HepG2 (cell line): ENCODE measurements around the gene JPH2. TPM values are rescaled to one million over a fixed set of nuclear protein-coding genes. Genes with fewer than 3 reads are reported as not detected.
A peak's percentile ranks its signal among the peaks of the same experiment; 100 is the strongest.

Experiments
- ADNP ChIP-seq: sonication (generic); formaldehyde crosslinking; IDR thresholded peaks from 2 replicates; pipeline ENCODE4 v1.4.0; 2020; ENCODE audit warnings: missing genetic modification reagents
- HMGXB4 ChIP-seq, 2 experiments: sonication (generic) in 1 of 2; formaldehyde crosslinking in 1 of 2; IDR thresholded peaks; 2 replicates each; pipeline versions ENCODE4 v1.4.0 to v1.6.1; 2018 to 2020; ENCODE audit warnings: missing genetic modification reagents in 2 of 2, borderline replicate concordance in 1 of 2, low read depth in 1 of 2, mild to moderate bottlenecking in 1 of 2, missing biosample characterization in 1 of 2
- NFATC3 ChIP-seq: sonication (generic); formaldehyde crosslinking; IDR thresholded peaks from 2 replicates; pipeline ENCODE4 v1.5.1; 2020; ENCODE audit warnings: mild to moderate bottlenecking, missing genetic modification reagents
- SIX1 ChIP-seq: sonication (generic); formaldehyde crosslinking; IDR thresholded peaks from 2 replicates; pipeline ENCODE4 v1.4.0; 2020; ENCODE audit warnings: missing genetic modification reagents, borderline replicate concordance
- SP4 ChIP-seq: sonication (generic); formaldehyde crosslinking; IDR thresholded peaks from 2 replicates; pipeline ENCODE4 v1.8.1; 2023; ENCODE audit warnings: mild to moderate bottlenecking, missing genetic modification reagents
- TFAP4 ChIP-seq: sonication (generic); IDR thresholded peaks from 2 replicates; pipeline ENCODE4 v1.6.1; 2016; ENCODE audit warnings: low read depth, borderline replicate concordance
- ZNF280D ChIP-seq: sonication (generic); formaldehyde crosslinking; IDR thresholded peaks from 2 replicates; pipeline ENCODE4 v1.5.1; 2020; ENCODE audit warnings: mild to moderate bottlenecking, missing genetic modification reagents
- ZNF331 ChIP-seq: sonication (generic); formaldehyde crosslinking; IDR thresholded peaks from 2 replicates; pipeline ENCODE4 v1.4.0; 2020; ENCODE audit warnings: missing genetic modification reagents
- ZNF512B ChIP-seq: sonication (generic); formaldehyde crosslinking; IDR thresholded peaks from 2 replicates; pipeline ENCODE4 v1.5.1; 2020; ENCODE audit warnings: missing genetic modification reagents, mild to moderate bottlenecking, borderline replicate concordance
- ZNF614 ChIP-seq: IDR thresholded peaks from 2 replicates; pipeline ENCODE4 v1.6.1; 2018; ENCODE audit warnings: missing biosample characterization, missing genetic modification reagents, inconsistent platforms, borderline replicate concordance
- ZNF746 ChIP-seq: sonication (generic); formaldehyde crosslinking; IDR thresholded peaks from 2 replicates; pipeline ENCODE4 v1.8.0; 2022; ENCODE audit warnings: mild to moderate bottlenecking, missing genetic modification reagents
- ZNF879 ChIP-seq: sonication (generic); formaldehyde crosslinking; IDR thresholded peaks from 2 replicates; pipeline ENCODE4 v1.8.1; 2023; ENCODE audit warnings: missing genetic modification reagents
- polyA plus RNA-seq, 8 experiments: library from polyadenylated mRNA; depleted of rRNA in 3 of 8; stranded (reverse) in 7 of 8; unstranded in 1 of 8; fragments of >200 nt; fragmentation: Illumina TruSeq in 4 of 8; extraction: Trizol in 4 of 8; gene quantifications; 2 replicates each; pipeline versions ENCODE4 v1.2.1 to v1.2.3, GENCODE V29; 2011 to 2016; ENCODE audit warnings: low read depth in 4 of 8, missing spikeins in 1 of 8, mixed read lengths in 1 of 8; ENCODE audit not compliant: insufficient read depth in 1 of 8
- total RNA-seq, 5 experiments: library from RNA; depleted of rRNA; stranded (reverse); fragments of >200 nt; fragmentation: Illumina TruSeq; extraction: Trizol; gene quantifications; 2 replicates each; pipeline ENCODE4 v1.2.3, GENCODE V29; 2016; ENCODE audit warnings: low read depth in 1 of 5

Gene JPH2
- total and polyA plus RNA-seq, 2 of the 13 experiments (the other 11 are each of a cell fraction or from before 2014, with no cell fraction given), result 0.42 TPM; not detected in 1

- TF ChIP-seq ZNF512B (CRISPR knock-in tag) (peak; percentile 84; the same call in 1 of the 2 replicates), ZNF280D (CRISPR knock-in tag) (peak; percentile 61), NFATC3 (CRISPR knock-in tag) (peak; percentile 34; the same call in 1 of the 2 replicates), SIX1 (CRISPR knock-in tag) (no peak), ZNF331 (CRISPR knock-in tag) (peak; percentile 5; the same call in 1 of the 2 replicates), TFAP4 (peak; percentile 27; the same call in 1 of the 2 replicates), ADNP (CRISPR knock-in tag) (no peak), ZNF879 (0 out of 2 replicates have a peak, but pooled peaks have one; percentile 31), HMGXB4 (CRISPR knock-in tag; IDR thresholded peaks at IDR 0.05; ENCODE audit: borderline replicate concordance in 1 of 2, low read depth in 1 of 2) (0 out of 4 replicates have a peak, but pooled peaks have one; percentile 5 to 50), SP4 (peak; percentile 57), ZNF746 (CRISPR knock-in tag) (peak; percentile 13; the same call in 1 of the 2 replicates), ZNF614 (0 out of 2 replicates have a peak, but pooled peaks have one; percentile 31)
Measured at GRCh38 chr20:44211177-44212039, 24.4 kb upstream of the JPH2 start (continued).
